Skin epidermis (tissue), 12 donors: ENCODE measurements around the gene DEFB127.
"Not testable (repeated sequence)": the region's sequence is repeated elsewhere in the genome, so short reads cannot be mapped to it uniquely, and the experiment has no call there.

Experiments used
- H3K27ac ChIP-seq, 21 experiments: fragments of 200-600 bp; sonication (generic) in 11 of 21; one replicate each; pipeline ENCODE4 v1.5.0; 2020; ENCODE audit warnings: mild to moderate bottlenecking in 3 of 21, inconsistent platforms in 2 of 21, moderate library complexity in 2 of 21
- H3K4me3 ChIP-seq, 7 experiments: fragments of 200-600 bp; sonication (generic) in 2 of 7; one replicate each; pipeline ENCODE4 v1.5.0; 2020; ENCODE audit warnings: inconsistent platforms in 2 of 7, mild to moderate bottlenecking in 2 of 7, moderate library complexity in 1 of 7

DEFB127 gene

GRCh38 chr20:157154-157553 is at the start of gene DEFB127:
Gene DEFB127, plus strand, starts transcription at chr20:157454. Its CDS starts 91 bp downstream, at chr20:157545.
- H3K27ac ChIP-seq: no peak within 1 kb of the TSS
- H3K4me3 ChIP-seq: no peak within 1 kb of the TSS

- Histone ChIP-seq H3K4me3 (no peak overlapping the region), H3K27ac (no peak overlapping the region)
These were observed 44.9 kb upstream of the DEFB127 start for GRCh38 chr20:112396-112795.

GRCh38 chr20:117518-117917 is 39.7 kb upstream of the DEFB127 start:
- Histone ChIP-seq H3K4me3 (no peak overlapping the region), H3K27ac (no peak overlapping the region)

- H3K27ac ChIP-seq: not testable (repeated sequence)
- H3K4me3 ChIP-seq: peak overlapping the region in 1 of 7 experiments; percentile 24
These were observed 27.4 kb upstream of the DEFB127 start for GRCh38 chr20:129786-130323.

- no peak overlapping the region for H3K4me3 ChIP-seq
- no peak overlapping the region for H3K27ac ChIP-seq
These were observed 19.4 kb upstream of the DEFB127 start for GRCh38 chr20:137668-138490.

- H3K27ac ChIP-seq: no peak within 1 kb of the TSS
- no peak within 1 kb of the TSS for H3K4me3 ChIP-seq
These were observed 15.0 kb upstream of the DEFB127 start, which contains the start of gene DEFB126 for GRCh38 chr20:142290-142689. Gene DEFB126, plus strand, starts transcription at chr20:142590. Its CDS starts 39 bp downstream, at chr20:142629.

GRCh38 chr20:145877-146276 is 11.4 kb upstream of the DEFB127 start:
- Histone ChIP-seq H3K4me3 (no peak overlapping the region), H3K27ac (no peak overlapping the region)

- Histone ChIP-seq H3K27ac (no peak overlapping the region), H3K4me3 (no peak overlapping the region)
These were observed 5.1 kb upstream of the DEFB127 start for GRCh38 chr20:152131-152530.

GRCh38 chr20:164618-165017 is 7.4 kb downstream of the DEFB127 start:
- Histone ChIP-seq H3K4me3 (no peak overlapping the region), H3K27ac (no peak overlapping the region)

GRCh38 chr20:168876-169275 is 11.6 kb downstream of the DEFB127 start:
- H3K27ac ChIP-seq: no peak overlapping the region

GRCh38 chr20:184288-184687 is 27.0 kb downstream of the DEFB127 start:
- H3K4me3 ChIP-seq: no peak overlapping the region
- no peak overlapping the region for H3K27ac ChIP-seq

More at GRCh38 chr20:168876-169275, 11.6 kb downstream of the DEFB127 start:
- no peak overlapping the region for H3K4me3 ChIP-seq

- Histone ChIP-seq H3K27ac (no peak overlapping the region), H3K4me3 (no peak overlapping the region)
These were observed 30.5 kb downstream of the DEFB127 start for GRCh38 chr20:187733-188132.

GRCh38 chr20:189611-190010 is 32.4 kb downstream of the DEFB127 start, which contains the start of gene DEFB128:
Gene DEFB128, minus strand, starts transcription at chr20:189711. Its CDS starts 88 bp downstream, at chr20:189623.
- Histone ChIP-seq H3K27ac (no peak within 1 kb of the TSS), H3K4me3 (no peak within 1 kb of the TSS)

GRCh38 chr20:198225-198624 is 41.0 kb downstream of the DEFB127 start:
- H3K4me3 ChIP-seq: no peak overlapping the region
- no peak overlapping the region for H3K27ac ChIP-seq

GRCh38 chr20:199996-200395 is 42.7 kb downstream of the DEFB127 start:
- Histone ChIP-seq H3K4me3 (no peak overlapping the region), H3K27ac (no peak overlapping the region)

GRCh38 chr20:203630-204029 is 46.4 kb downstream of the DEFB127 start:
- not testable (repeated sequence) for H3K4me3 ChIP-seq, H3K27ac ChIP-seq
